MM.1S (cell line): Measurements from ENCODE around the gene ZNF581.

Experiments
- DNase-seq: peaks from one replicate; pipeline ENCODE4 v3.0.0-alpha.2; 2015
- H2AFZ ChIP-seq: fragments of 300-600 bp; sonication (generic); 2 replicates; pipeline ENCODE4 v1.6.0; 2016; ENCODE audit warnings: antibody characterized with exemption, low read length
- H3F3A ChIP-seq: fragments of 300-600 bp; sonication (generic); 2 replicates; pipeline ENCODE4 v1.6.1; 2016; ENCODE audit warnings: mild to moderate bottlenecking, antibody characterized with exemption, low read length, moderate library complexity, mixed read lengths; ENCODE audit not compliant: insufficient read depth
- H3K27ac ChIP-seq: fragments of 300-600 bp; sonication (generic); 2 replicates; pipeline ENCODE4 v1.5.1; 2016; ENCODE audit warnings: mild to moderate bottlenecking, low read length
- H3K27me3 ChIP-seq: fragments of 300-600 bp; sonication (generic); replicated peaks from 2 replicates; pipeline ENCODE4 v1.6.0; 2016; ENCODE audit warnings: low read length; ENCODE audit not compliant: insufficient read depth
- H3K36me3 ChIP-seq: fragments of 300-600 bp; sonication (generic); replicated peaks from 2 replicates; pipeline ENCODE4 v1.6.1; 2016; ENCODE audit warnings: mild to moderate bottlenecking, low read length, mixed read lengths; ENCODE audit not compliant: insufficient read depth
- H3K4me1 ChIP-seq: fragments of 300-600 bp; sonication (generic); 2 replicates; pipeline ENCODE4 v1.6.1; 2016; ENCODE audit warnings: low read length, mixed read lengths
- H3K4me2 ChIP-seq: fragments of 300-600 bp; sonication (generic); 2 replicates; pipeline ENCODE4 v1.6.0; 2016; ENCODE audit warnings: low read depth, low read length
- H3K4me3 ChIP-seq: fragments of 300-600 bp; sonication (generic); 2 replicates; pipeline ENCODE4 v1.5.1; 2016; ENCODE audit warnings: low read length, mixed read lengths
- H3K79me2 ChIP-seq: fragments of 300-600 bp; sonication (generic); 2 replicates; pipeline ENCODE4 v1.6.1; 2016; ENCODE audit warnings: mixed run types, low read length, mixed read lengths
- H3K9ac ChIP-seq: fragments of 300-600 bp; sonication (generic); 2 replicates; pipeline ENCODE4 v1.6.1; 2016; ENCODE audit warnings: low read length, mixed read lengths
- H3K9me2 ChIP-seq: fragments of 300-600 bp; sonication (generic); replicated peaks from 2 replicates; pipeline ENCODE4 v1.6.1; 2016; ENCODE audit warnings: mild to moderate bottlenecking, low read length, mixed read lengths; ENCODE audit not compliant: insufficient read depth
- H3K9me3 ChIP-seq: fragments of 300-600 bp; sonication (generic); replicated peaks from 2 replicates; pipeline ENCODE4 v1.6.1; 2016; ENCODE audit warnings: mild to moderate bottlenecking, low read length, mixed read lengths; ENCODE audit not compliant: insufficient read depth
- H4K20me1 ChIP-seq: fragments of 300-600 bp; sonication (generic); 2 replicates; pipeline ENCODE4 v1.6.1; 2016; ENCODE audit warnings: mild to moderate bottlenecking, low read length, moderate library complexity, mixed read lengths; ENCODE audit not compliant: insufficient read depth
- CTCF ChIP-seq: fragments of 300-600 bp; sonication (generic); IDR thresholded peaks from 2 replicates; pipeline ENCODE4 v1.5.1; 2016; ENCODE audit warnings: antibody characterized with exemption, low read length, mixed read lengths
- EZH2 ChIP-seq: fragments of 300-600 bp; sonication (generic); optimal IDR thresholded peaks from 2 replicates; pipeline ENCODE3; 2017; ENCODE audit warnings: low read depth, mild to moderate bottlenecking, antibody characterized with exemption, low read length, mixed read lengths
- EZH2phosphoT487 ChIP-seq: fragments of 300-600 bp; sonication (generic); IDR thresholded peaks from 2 replicates; pipeline ENCODE4 v1.6.1; 2018; ENCODE audit warnings: antibody characterized with exemption, low read length

The ZNF581 gene

GRCh38 chr19:55666343-55667005 is 23.0 kb downstream of the ZNF581 start:
- no peak for TF ChIP-seq EZH2phosphoT487
- no peak for TF ChIP-seq EZH2
- TF ChIP-seq CTCF: no peak
- Histone ChIP-seq H3F3A (peaks cover 6% of the 10 kb centered on the region; the same call in 1 of the 2 replicates), H3K4me2 (no peak overlapping the region), H2AFZ (no peak overlapping the region), H3K9ac (no peak overlapping the region), H3K4me1 (no peaks in the 10 kb centered on the region), H3K36me3 (peaks cover 24% of the 10 kb centered on the region), H3K9me2 (no peaks in the 10 kb centered on the region), H3K79me2 (peaks cover 99% of the 10 kb centered on the region), H3K27ac (no peak overlapping the region), H3K9me3 (no peaks in the 10 kb centered on the region), H3K4me3 (no peak overlapping the region), H4K20me1 (peaks cover 46% of the 10 kb centered on the region), H3K27me3 (no peaks in the 10 kb centered on the region)
- DNase-seq: no peak

- Histone ChIP-seq H3K36me3 (peaks cover 21% of the 10 kb centered on the region), H3F3A (peaks cover 7% of the 10 kb centered on the region; the same call in 1 of the 2 replicates), H2AFZ (no peak overlapping the region), H3K9me2 (no peaks in the 10 kb centered on the region), H3K4me2 (no peak overlapping the region), H3K27ac (no peak overlapping the region), H3K9ac (no peak overlapping the region), H3K79me2 (peaks cover 98% of the 10 kb centered on the region), H4K20me1 (peaks cover 47% of the 10 kb centered on the region), H3K4me3 (no peak overlapping the region), H3K4me1 (no peaks in the 10 kb centered on the region), H3K9me3 (no peaks in the 10 kb centered on the region), H3K27me3 (no peaks in the 10 kb centered on the region)
- no peak for DNase-seq
- TF ChIP-seq EZH2: no peak
- no peak for TF ChIP-seq CTCF
- no peak for TF ChIP-seq EZH2phosphoT487
These were observed 23.5 kb downstream of the ZNF581 start for GRCh38 chr19:55667006-55667381.

GRCh38 chr19:55667511-55667910 is 24.1 kb downstream of the ZNF581 start:
- H3K4me2 ChIP-seq: no peak overlapping the region
- H3K9ac ChIP-seq: no peak overlapping the region
- H3F3A ChIP-seq: peaks cover 12% of the 10 kb centered on the region; the same call in 1 of the 2 replicates
- H3K27ac ChIP-seq: no peak overlapping the region
- H3K9me2 ChIP-seq: no peaks in the 10 kb centered on the region
- no peaks in the 10 kb centered on the region for H3K27me3 ChIP-seq
- H3K4me1 ChIP-seq: no peaks in the 10 kb centered on the region
- peaks cover 47% of the 10 kb centered on the region for H4K20me1 ChIP-seq
- H3K4me3 ChIP-seq: no peak overlapping the region
- no peak overlapping the region for H2AFZ ChIP-seq
- H3K79me2 ChIP-seq: peaks cover 98% of the 10 kb centered on the region
- DNase-seq: no peak
- H3K9me3 ChIP-seq: no peaks in the 10 kb centered on the region
- TF ChIP-seq CTCF: no peak
- TF ChIP-seq EZH2: no peak
- TF ChIP-seq EZH2phosphoT487: no peak
- H3K36me3 ChIP-seq: peaks cover 26% of the 10 kb centered on the region
